Type B pancreatic cell (in vitro differentiated cells): ENCODE results near the gene ZBTB11. TPM values are rescaled to one million over a fixed set of nuclear protein-coding genes. Genes with fewer than 3 reads are reported as not detected.

Experiments
- DNase-seq: peaks from one replicate; pipeline ENCODE4 v3.0.0; 2021; ENCODE audit warnings: mixed read lengths; ENCODE audit not compliant: unreplicated experiment; ENCODE audit errors: extremely low spot score
- H3K27ac Mint-ChIP-seq: 2 replicates; pipeline ENCODE4 v1.8.0; 2021; ENCODE audit warnings: mild to moderate bottlenecking, mixed read lengths
- H3K27me3 Mint-ChIP-seq: 2 replicates; pipeline ENCODE4 v1.8.0; 2021; ENCODE audit warnings: mixed read lengths
- H3K36me3 Mint-ChIP-seq: 2 replicates; pipeline ENCODE4 v1.8.0; 2021; ENCODE audit warnings: mixed read lengths
- H3K4me1 Mint-ChIP-seq: one replicate; pipeline ENCODE4 v1.8.0; 2021; ENCODE audit warnings: mixed read lengths; ENCODE audit not compliant: unreplicated experiment
- H3K4me3 Mint-ChIP-seq: 2 replicates; pipeline ENCODE4 v1.8.0; 2021; ENCODE audit warnings: mild to moderate bottlenecking, mixed read lengths
- H3K9me3 Mint-ChIP-seq: 2 replicates; pipeline ENCODE4 v1.8.0; 2021; ENCODE audit warnings: mixed read lengths
- total RNA-seq: library from RNA; stranded (reverse); gene quantifications from 2 replicates; pipeline ENCODE4 v1.2.1, GENCODE V29; 2021; ENCODE audit warnings: low replicate concordance
- TF ChIP-seq, protein P1 (sequence below): fragments of 200-600 bp; sonication (generic); conservative IDR thresholded peaks from 2 replicates; pipeline ENCODE4 v1.5.0; 2021; ENCODE audit warnings: antibody characterized with exemption, mild to moderate bottlenecking

Gene ZBTB11
- total RNA-seq, 1 donor from 2014 or later, result 18.4 TPM

DNA sequence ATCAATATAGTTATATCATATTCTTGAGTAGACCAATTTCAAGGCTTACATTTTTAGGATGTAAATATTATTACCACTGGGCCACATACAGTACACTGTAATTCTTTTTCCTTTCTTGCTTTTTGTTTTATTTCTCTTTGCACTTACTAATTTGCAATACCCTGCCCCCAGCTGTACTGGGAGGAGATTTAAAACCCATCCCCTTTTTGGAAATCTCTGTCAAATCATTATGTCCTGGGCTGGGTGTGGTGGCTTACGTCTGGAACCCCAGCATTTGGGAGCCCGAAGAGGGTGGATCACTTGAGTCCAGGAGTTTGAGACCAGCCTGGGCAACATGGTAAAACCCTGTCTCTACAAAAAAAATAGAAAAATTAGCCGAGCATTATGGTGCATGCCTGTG, 16.2 kb downstream of the ZBTB11 start:
- DNase-seq, result no peak
- Mint-ChIP-seq H3K4me1 (no peaks in the 10 kb centered on the region), H3K27me3 (no peaks in the 10 kb centered on the region), H3K4me3 (no peak overlapping the region), H3K9me3 (no peaks in the 10 kb centered on the region), H3K36me3 (peaks cover 36% of the 10 kb centered on the region), H3K27ac (no peak overlapping the region)
- TF ChIP-seq, protein P1, sequence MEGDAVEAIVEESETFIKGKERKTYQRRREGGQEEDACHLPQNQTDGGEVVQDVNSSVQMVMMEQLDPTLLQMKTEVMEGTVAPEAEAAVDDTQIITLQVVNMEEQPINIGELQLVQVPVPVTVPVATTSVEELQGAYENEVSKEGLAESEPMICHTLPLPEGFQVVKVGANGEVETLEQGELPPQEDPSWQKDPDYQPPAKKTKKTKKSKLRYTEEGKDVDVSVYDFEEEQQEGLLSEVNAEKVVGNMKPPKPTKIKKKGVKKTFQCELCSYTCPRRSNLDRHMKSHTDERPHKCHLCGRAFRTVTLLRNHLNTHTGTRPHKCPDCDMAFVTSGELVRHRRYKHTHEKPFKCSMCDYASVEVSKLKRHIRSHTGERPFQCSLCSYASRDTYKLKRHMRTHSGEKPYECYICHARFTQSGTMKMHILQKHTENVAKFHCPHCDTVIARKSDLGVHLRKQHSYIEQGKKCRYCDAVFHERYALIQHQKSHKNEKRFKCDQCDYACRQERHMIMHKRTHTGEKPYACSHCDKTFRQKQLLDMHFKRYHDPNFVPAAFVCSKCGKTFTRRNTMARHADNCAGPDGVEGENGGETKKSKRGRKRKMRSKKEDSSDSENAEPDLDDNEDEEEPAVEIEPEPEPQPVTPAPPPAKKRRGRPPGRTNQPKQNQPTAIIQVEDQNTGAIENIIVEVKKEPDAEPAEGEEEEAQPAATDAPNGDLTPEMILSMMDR, result no peak

DNA sequence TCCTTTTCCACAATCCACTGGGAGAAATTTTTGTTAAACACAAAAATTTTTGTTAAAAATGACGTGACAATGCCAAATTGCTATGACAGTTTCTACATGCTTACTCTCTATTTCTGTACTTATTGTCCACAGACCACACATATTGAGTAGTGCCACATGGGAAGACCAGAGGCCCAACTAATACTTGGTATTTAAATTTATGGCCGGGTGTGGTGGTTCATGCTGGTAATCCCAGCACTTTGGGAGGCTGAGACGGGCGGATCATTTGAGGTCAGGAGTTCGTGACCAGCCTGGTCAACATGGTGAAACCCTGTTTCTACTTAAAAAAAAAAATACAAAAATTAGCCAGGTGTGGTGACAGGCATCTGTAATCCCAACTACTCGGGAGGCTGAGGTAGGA, 20.3 kb downstream of the ZBTB11 start:
- TF ChIP-seq, protein P1, result no peak
- peaks cover 34% of the 10 kb centered on the region for H3K36me3 Mint-ChIP-seq
- no peaks in the 10 kb centered on the region for H3K27me3 Mint-ChIP-seq
- H3K27ac Mint-ChIP-seq, result no peak overlapping the region
- H3K4me1 Mint-ChIP-seq, result no peaks in the 10 kb centered on the region
- H3K4me3 Mint-ChIP-seq, result no peak overlapping the region
- DNase-seq, result no peak
- H3K9me3 Mint-ChIP-seq, result no peaks in the 10 kb centered on the region

GRCh38 chr3:101646726-101647125, 30.2 kb downstream of the ZBTB11 start:
- Mint-ChIP-seq H3K4me3 (no peak overlapping the region), H3K4me1 (no peaks in the 10 kb centered on the region), H3K27me3 (no peaks in the 10 kb centered on the region), H3K9me3 (no peaks in the 10 kb centered on the region), H3K27ac (no peak overlapping the region), H3K36me3 (peaks cover 17% of the 10 kb centered on the region)
- TF ChIP-seq, protein P1, result no peak
- DNase-seq, result no peak

DNA sequence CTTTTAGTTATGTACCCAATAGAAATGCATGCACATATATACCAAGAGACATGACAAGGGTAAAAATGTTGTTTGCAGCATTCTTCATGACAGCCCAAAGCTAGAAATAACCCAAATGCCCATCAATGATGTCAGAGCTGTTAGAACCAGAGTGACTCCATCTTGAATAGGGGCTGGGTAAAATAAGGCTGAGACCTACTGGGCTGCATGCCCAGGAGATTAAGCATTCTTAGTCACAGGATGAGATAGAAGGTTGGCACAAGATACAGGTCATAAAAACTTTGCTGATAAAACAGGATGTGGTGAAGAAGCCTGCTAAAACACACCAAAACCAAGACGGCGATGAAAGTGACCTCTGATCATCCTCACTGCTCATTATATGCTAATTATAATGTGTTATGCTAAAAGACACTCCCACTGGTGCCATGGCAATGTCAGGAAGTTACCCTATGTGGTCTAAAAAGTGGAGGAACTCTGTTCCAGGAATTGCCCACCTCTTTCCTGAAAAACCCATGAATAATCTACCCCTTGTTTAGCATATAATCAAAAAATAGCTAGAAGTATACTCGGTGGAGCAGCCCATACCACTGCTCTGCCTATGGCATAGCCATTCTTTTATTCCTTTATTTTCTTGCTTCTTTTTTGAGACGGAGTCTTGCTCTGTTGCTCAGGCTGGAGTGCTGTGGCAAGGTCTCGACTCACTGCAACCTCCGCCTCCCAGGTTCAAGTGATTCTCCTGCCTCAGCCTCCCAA, 32.9 kb downstream of the ZBTB11 start:
- DNase-seq, result no peak
- Mint-ChIP-seq H3K36me3 (peaks cover 3% of the 10 kb centered on the region), H3K4me3 (no peak overlapping the region), H3K27ac (no peak overlapping the region), H3K9me3 (no peaks in the 10 kb centered on the region), H3K27me3 (no peaks in the 10 kb centered on the region), H3K4me1 (no peaks in the 10 kb centered on the region)
- TF ChIP-seq, protein P1, result no peak

DNA sequence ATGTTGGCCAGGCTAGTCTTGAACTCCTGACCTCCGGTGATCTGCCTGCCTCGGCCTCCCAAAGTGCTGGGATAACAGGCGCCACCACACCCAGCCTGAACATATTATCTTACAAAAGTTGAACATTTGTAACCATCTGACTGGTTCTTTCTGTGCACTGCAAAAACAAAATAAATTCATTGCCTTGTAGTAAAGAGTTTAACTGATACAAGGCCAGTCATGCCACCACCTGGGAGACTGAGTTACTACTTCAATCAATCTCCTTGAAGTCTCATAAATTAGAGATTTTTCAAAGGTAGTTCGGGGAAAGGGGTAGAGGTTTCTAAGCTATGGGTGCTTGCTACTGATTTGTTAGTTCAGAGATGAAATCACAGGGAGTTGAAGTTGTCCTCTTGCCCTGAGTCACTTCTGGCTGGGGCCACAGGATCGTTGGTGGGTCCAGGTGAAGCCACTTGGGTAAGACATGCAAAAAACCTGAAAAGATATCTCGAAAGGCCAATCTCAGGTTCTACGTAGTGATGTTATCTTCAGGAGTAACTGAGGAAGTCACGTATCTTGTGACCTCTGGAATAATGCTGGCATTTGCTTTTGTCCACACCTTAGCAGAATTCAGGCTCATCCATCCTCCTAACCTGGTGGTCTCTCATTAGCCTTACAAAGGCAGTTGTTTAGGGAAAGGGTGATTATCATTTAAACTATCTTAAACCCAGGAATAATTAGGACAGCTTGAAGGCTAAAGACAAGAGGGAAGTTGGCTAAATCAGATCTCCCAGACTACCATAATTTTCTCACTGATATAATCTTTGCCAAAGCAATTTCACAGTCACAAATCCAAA, 33.7 kb downstream of the ZBTB11 start:
- no peaks in the 10 kb centered on the region for H3K9me3 Mint-ChIP-seq
- no peak overlapping the region for H3K27ac Mint-ChIP-seq
- H3K36me3 Mint-ChIP-seq, result no peaks in the 10 kb centered on the region
- no peaks in the 10 kb centered on the region for H3K4me1 Mint-ChIP-seq
- H3K4me3 Mint-ChIP-seq, result no peak overlapping the region
- DNase-seq, result no peak
- no peaks in the 10 kb centered on the region for H3K27me3 Mint-ChIP-seq
- TF ChIP-seq, protein P1, result no peak
